Colon (tissue), 2 donors: ENCODE results near the gene BIRC6.
"Not testable (repeated sequence)": the region's sequence is repeated elsewhere in the genome, so short reads cannot be mapped to it uniquely, and the experiment has no call there.

Experiments used
- FAIRE-seq: peaks from 2 replicates; lab custom pipeline; 2012; peaks lifted over from hg19 to GRCh38; lab: Jason Lieb, UNC
- donor health status: control.
- donor health status: control.

BIRC6 gene

DNA sequence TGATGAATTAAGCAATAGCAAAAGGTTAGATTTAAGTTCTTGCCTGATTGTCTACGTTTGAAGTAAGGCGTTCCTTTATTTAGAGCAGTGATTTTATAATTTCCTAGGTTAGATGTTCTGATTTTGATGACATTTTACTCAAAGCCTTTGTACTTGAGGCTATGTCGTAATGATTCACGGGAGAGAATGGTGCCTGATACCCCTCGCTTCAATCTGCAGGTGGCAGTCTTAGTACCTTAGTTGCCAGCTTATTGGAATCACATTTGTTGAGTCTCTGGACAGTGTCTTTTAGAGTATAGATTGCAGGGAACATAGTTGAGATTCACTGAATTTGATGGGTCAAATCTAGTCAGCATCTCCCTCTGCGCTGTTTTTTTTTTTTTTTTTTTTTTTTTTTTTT lies 89.5 kb downstream of the BIRC6 start:
- FAIRE-seq, result no peak

DNA sequence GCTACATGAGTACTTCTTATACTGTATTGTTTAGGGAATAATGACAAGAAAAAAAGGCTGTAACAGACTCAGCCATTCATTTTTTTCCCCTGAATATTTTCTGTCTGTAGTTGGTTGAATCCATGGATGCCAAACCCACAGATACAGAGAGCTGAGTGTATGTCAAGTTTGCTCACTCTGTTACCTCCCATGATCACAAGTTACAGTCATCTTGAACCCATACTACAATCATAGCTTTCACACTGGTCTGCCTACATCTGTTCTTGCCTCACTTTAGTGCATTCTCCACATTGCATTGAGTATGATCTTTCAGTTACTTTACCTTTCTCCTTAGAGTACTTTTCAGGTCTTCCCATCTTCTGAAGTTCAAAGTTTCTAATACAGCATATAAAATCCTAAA lies 94.0 kb downstream of the BIRC6 start:
- FAIRE-seq, result no peak

DNA sequence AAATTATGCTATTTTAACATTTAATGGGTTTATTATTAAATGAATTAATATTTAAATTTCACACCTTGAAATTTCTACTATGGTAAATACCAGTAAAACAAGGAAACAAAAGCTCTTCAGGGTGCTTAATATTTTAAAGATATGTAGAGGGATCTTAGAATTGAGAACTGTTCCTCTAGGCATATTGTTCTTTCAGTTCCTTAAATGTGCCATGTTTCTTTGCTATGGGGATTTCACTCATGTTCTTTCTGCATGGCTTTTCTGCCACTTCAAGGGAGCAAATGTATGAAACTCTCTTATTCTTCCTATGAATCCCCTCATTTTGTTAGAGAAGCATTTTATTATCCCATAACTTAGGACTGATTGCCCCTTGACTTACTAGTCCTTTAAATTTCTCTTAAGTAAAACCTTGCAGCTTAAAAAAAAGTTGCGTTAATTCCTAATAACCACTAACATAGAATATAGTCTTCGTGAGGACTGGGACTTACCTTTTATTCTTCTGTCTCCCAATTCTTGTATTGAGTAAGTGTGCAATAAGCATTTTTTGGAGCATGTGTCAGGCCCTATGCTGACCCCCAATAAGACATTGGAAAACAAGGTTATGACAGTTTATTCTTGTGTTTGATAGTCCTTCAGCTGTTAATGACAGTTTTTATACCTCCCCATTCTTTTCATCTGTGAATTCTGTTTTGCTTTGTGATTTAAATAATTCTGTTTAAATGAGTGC lies 95.7 kb downstream of the BIRC6 start:
- FAIRE-seq, result no peak

DNA sequence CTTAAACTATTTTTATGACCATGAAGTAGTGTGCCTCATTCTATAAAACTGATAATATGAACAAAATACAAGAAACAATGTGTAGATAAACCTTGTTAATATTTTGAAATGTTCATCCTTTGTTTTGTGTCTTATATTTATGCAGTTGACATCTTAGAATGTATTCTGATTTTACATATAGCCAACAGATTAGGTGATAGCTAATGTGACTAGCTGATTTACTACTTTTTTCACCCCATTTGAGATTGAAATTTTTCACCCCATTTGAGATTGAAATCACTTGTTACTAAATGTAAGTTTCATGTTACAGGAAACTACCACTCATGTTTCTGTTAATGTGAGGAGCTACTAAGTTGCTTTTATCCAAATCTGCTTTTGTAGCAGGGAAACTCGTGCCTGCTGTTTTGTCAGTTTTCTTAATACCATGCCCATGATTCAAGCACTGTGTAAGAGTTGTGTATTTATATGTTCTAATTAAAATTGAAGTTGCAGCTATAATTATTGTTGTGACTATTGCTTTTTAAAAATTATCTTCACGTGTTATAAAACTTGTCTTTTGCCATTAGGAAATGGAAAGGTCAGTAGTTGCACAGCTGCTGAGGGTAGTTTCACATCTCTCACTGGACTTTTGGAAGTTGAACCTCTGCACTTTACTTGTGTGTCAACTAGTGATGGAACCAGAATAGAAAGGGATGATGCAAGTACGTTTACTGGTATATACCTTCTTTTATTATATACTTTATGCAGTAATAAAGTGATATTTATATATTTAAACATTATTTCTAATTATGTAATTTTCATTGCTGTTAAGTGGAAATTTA lies 96.6 kb downstream of the BIRC6 start:
- no peak for FAIRE-seq

DNA sequence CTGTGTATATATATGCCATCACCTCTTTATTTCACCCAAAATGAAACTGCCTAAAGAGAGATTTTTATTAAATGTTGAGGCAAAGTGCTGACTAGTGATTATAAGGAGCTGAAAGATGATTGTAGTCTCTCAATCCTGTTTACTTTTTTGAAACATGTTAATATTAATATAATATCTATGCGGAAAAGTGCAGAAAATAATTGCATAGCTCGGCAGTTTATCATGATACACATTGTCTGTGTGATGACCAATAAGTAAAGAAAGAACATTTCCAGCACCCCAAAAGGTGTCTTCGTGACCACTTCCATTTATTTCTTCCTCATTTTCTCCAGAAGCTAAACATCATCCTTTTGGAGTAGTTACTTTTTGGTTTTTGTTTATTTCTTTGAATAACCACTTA lies 99.0 kb downstream of the BIRC6 start:
- FAIRE-seq, result no peak

DNA sequence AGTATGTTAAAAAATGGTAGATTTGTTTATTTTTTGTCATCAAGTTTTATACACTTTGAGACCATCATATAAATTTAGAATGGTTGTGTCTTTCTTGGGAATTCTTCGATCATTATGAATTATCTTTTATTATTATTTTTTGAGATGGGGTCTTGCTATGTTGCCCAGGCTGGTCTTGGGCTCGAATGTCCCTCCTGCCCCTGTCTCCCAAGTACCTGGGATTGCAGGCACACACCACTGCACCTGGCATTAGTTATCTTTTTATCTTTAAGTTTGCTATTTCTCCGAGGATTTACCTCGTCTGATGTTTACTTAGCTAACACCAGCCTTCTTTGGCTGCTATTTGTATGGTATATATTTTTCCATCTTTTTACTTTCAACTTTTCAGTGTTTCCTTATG lies 100.0 kb downstream of the BIRC6 start:
- no peak for FAIRE-seq

DNA sequence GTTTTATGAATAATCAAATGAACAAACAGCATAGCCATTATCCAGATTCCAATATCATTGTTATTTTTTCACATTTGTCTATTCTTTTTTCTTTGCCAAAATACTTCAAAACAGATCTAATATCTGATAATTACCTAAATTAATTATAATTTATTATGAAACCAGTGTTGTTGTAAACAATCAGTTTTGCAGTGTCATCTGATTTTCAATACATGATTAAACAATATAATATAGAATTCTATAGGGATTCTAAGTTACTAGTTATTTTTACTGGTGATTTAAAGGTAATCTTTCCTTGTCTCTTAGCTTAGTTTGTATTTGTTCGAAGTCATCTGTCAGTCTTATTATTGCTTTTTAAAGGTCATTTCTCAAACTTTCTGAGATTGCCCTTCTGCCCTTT lies 101.0 kb downstream of the BIRC6 start:
- FAIRE-seq, result no peak

DNA sequence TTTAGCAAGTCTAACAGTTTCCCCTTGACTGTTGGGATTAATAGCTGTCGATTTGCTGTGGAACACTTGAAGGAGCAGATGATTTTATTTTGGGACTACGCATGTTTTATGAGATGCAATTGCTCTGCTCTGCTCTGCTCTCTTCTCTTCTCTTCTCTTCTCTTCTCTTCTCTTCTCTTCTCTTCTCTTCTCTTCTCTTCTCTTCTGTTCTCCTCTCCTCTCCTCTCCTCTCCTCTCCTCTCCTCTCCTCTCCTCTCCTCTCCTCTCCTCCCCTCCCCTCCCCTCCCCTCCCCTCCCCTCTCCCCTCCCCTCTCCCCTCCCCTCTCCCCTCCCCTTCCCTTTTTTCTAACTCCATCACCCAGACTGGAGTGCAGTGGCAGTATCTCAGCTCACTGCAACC lies 104.0 kb downstream of the BIRC6 start:
- FAIRE-seq, result not testable (repeated sequence)

DNA sequence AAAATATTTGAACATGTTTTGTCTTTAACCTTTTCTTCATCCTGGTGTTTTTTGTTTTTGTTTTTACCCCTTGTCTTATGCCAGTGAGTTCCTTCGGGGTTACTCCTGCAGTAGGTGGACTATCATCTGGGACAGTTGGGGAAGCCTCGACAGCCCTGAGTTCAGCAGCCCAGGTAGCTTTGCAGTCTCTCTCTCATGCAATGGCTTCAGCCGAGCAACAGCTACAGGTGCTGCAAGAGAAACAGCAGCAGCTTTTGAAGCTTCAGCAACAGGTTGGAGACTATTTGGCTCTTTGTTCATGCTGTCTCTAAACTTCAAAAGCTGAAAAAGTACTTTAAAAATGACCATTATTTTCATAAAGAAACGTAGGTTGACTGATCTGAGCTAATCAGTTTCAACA lies 106.3 kb downstream of the BIRC6 start:
- FAIRE-seq, result no peak

DNA sequence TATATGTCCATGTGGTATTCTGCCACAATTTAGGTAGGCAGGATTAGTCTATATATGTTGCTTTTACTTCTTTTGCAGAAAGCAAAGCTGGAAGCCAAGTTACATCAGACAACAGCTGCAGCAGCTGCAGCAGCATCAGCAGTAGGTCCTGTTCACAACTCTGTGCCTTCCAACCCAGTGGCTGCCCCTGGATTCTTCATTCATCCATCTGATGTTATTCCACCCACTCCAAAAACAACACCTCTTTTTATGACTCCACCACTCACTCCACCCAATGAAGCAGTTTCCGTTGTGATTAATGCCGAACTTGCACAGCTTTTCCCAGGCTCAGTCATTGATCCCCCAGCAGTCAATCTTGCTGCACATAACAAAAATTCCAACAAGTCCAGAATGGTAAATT lies 107.6 kb downstream of the BIRC6 start:
- FAIRE-seq, result no peak

DNA sequence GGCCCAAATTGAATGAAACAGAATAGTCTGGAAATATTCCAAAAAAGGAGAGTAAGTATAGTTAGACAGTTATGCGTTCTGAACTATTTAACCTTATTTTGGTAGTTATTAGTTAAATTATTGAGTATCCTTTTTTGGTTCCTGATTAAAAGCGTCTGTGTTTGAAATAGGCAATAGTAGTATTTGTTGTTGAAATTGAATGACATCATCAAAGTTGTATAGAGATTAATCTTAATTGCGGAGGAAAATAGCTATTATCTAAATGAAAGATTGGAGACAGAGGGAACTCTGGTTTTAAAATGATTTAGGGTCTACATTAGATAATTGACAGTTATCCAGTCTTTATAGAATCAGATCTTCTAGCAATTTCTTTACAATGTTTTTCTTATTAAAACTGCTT lies 115.8 kb downstream of the BIRC6 start:
- FAIRE-seq, result no peak

DNA sequence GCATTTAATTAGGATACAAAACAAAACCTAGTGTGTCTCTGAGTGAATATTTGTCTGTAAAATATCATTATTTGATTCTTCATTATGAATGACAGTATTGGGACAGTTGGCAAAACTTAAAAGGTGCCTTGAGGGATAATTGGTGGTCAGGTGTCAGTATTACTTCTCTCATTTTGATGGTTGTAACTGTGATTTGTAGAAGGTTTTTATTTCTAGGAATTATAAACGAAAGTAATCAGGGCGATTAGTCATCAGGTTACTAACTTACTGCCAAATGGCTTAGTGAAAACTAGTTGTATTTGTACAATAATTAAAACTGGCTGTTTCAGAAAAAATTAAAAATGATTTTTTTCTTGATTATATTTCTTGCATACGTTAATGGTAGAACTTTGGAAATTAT lies 117.6 kb downstream of the BIRC6 start:
- FAIRE-seq, result no peak

DNA sequence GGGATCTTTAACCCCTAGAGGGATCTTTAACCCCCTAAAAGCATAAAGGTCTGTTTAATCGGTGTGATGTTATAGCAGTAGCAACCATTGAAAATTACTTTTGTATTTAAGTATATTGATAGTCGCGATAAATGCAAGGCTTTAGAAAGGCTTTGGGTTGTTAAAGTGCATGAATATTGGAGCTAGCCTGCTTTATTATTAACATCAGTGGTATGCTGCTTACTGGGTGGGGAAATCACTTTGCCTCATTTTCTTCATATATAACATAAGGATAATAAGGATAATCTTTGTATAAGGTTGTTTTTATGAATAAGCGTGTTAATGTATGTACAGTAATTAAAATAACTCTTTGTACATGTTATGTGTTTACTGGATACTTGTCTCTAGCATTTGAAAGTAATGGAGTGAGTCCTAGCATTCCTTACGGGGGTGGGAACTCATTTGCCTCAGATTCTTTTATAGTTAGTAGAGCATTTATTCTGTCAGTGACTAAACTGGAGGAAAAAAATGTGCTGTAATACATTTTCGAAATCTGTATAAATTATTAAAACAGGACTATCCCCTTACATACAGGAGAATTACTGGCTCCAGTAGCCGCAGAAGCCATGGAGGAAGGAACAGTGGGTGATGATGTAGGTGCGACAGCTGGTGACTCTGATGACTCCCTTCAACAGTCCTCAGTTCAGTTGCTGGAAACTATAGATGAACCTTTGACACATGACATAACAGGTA lies 122.2 kb downstream of the BIRC6 start:
- no peak for FAIRE-seq

DNA sequence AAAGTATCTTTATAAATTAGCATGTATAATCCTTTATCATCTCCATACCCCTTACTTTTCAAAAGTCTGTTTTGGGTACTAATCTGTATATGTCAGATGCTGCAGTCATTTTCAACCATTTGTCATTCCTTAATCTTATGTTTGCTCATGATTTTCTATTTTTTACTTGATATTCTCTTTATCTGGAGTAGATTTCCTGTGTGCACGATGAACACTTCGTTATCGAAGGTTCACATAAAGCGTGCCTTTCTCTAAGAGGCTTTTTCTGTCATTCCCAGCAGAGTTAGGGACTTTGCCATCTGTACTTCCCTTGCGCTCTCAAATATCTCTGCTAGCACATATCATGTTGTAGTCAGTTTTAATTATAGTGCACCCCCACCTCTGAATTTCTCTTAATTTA lies 123.2 kb downstream of the BIRC6 start:
- FAIRE-seq, result no peak

DNA sequence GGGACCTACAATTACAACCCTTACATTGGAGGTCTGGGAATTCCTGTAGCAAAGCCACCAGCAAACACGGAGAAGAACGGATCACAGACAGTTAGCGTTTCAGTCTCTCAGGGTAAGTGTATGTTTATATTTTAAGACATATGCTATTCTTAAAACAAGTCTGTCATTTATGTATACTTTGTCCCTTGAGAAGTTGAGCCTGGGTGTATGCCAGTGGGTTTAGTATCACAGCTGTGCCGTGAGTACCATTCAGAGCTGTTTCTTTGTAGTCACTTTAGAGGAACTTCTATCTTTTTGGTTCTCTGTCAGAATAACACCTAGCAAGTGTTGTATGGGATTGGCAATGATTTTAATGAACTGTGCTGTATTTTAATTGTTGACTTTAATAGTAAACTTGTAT lies 125.6 kb downstream of the BIRC6 start:
- FAIRE-seq, result no peak

DNA sequence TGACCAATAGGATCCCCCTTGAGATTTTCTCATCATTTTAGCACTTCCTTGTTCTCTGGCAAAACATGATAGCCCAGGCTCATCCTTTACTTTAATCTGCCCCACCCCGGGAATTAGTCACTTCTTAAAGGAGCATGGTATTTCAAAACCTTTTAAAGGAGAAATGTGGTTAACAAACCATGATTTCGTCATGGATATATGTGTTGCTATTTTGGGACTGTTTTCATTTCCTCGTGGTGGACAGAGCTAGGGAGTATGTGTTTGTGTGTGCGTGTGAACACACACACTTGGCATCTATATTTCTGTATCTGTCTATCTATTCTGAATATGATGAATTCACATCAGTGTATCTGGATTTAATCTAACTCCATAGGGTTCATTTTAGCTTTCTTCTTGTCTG lies 128.1 kb downstream of the BIRC6 start:
- FAIRE-seq, result no peak

DNA sequence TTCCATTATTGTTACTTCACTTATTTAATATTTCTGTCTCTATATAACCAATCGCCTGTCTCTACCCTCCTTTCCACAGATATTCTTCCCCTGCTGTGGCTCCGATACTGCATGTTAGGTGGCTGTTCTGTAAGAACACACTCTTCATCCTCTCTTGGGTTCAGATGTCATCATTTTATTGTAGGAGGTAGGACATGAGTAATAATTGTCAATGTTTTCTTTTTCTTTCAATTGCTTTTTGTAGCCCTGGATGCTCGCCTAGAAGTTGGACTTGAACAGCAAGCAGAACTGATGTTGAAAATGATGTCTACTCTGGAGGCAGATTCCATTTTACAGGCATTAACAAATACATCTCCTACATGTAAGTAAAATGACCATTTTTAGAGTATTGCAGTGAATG lies 128.6 kb downstream of the BIRC6 start:
- FAIRE-seq, result no peak

DNA sequence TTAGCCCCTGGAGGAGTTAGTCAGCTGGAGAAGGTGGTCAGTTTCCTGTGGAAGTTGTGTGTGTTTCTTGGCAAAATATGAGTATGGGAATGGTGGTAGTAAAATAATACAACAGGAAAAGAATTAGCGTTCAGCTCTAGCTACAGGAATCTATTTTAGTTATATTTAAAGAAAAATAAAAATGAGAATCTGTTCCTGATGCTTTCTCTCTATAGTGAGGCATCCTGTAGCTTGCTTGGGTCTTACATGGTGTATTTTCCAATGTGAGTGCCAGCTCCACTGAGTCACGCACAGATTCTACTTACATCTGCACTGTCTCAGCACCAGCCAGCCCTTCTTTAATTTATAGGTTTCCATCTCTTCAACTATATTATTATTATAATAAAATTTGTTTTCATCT lies 132.2 kb downstream of the BIRC6 start:
- no peak for FAIRE-seq

DNA sequence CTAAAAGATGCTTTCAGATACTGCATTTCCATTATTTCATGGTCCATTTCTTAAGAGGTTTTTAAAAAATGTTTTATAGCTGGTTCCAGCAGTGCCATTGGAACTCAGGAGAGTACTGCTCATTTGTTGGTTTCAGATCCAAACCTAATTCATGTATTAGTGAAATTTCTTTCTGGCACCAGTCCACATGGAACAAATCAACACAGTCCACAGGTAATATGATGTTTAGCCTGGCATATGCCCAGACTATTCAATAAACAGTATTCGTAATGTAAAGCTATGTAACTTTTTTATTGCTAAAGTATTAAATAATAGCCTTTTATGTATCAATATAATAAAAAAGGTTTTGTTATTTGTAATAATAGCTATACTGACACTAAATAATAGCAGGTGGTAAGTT lies 134.5 kb downstream of the BIRC6 start:
- FAIRE-seq, result no peak

DNA sequence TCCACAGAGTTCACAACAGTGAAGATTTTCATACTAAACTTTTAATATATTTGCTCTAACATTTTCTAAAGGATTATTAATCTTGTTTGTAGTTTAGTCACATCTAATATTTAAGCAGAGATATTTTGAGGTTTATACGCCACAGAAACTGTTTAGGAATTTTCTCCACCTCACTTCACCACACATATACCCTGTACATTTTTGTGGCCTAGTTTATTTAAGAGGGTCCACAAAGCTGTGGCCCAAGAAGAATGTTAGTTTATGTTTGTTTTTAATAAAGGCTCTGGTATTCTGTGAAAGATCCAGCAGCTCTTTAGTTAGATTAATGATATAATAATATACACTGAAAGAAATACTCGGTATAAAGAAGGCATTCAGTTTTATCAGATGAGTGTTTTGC lies 138.3 kb downstream of the BIRC6 start:
- no peak for FAIRE-seq

DNA sequence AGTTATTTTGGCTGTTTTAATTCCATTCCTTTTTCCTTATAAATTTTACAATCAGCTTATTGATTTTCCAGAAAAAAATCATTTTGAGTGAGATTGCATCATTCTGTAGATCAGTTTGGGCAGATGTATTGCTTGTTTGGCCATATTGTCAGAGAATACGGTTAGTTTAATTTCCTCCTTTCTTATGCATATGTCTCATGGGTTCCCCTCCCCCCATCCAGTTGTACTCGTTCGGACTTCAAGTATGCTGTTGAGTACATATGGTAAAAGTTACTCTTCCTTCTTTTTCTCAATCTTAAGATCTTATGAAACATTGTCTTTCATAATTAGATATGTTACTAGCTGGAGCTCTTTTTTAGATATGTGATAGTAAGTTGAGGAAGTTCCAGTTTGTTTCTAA lies 139.8 kb downstream of the BIRC6 start:
- FAIRE-seq, result no peak

DNA sequence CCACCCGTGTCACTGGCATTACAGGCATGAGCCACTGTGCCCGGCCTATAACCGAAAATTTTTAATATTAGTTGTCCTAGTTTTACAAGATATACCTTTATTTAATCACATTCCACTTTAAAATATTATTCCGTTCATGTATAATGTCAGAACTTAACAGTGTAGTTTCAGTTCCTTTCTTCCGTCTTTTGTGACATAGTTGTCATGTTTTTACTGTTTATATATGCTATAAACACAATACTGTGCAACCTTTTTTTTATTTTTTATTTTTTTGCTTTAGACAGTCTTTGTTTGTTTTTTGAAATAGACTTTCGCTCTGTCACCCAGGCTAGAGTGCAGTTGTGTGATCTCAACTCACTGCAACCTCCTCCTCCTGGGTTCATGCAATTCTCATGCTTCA lies 141.5 kb downstream of the BIRC6 start:
- FAIRE-seq, result no peak

DNA sequence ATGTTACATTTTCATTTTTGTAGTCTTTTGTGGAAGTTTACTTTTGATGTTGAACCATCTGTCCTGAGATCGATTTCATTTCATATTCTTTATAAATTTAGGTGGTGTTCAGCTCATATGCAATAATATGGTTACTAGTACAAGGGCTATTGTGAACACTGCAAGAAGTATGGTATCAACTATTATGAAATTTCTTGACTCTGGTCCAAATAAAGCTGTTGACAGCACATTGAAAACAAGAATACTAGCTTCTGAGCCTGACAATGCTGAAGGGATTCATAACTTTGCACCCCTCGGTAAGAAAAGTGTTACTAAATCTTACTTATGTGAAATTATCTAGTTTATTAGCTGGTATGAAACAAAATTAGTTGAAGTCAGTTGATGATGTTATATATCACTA lies 146.1 kb downstream of the BIRC6 start:
- no peak for FAIRE-seq
